Stimulated activated CD4-positive, alpha-beta T cell treated with anti-CD3 and anti-CD28 coated beads, Interleukin-15, amount 100 ng/mL, for 48 hours (primary cell): ENCODE results near the gene ERN2.
"Not testable (repeated sequence)": the region's sequence is repeated elsewhere in the genome, so short reads cannot be mapped to it uniquely, and the experiment has no call there.

Experiments used
- DNase-seq, 2 donors: peaks; one replicate each; pipeline ENCODE4 v3.0.0-alpha.2; 2020; ENCODE audit warnings: low read depth in 2 of 2

ERN2 gene

GRCh38 chr16:23712976-23713375 lies at the start of gene ERN2:
Gene ERN2, minus strand, starts transcription at chr16:23713222. Its CDS starts 35 bp downstream, at chr16:23713187.
- no peak for DNase-seq

GRCh38 chr16:23757937-23758619 lies 45.1 kb upstream of the ERN2 start:
- DNase-seq, result no peak

- DNase-seq, result no peak
Measured at GRCh38 chr16:23757116-23757515, 44.1 kb upstream of the ERN2 start.

GRCh38 chr16:23755484-23755809 lies 42.4 kb upstream of the ERN2 start:
- no peak for DNase-seq

- DNase-seq, result no peak
Measured at GRCh38 chr16:23754594-23755483, 41.8 kb upstream of the ERN2 start, which contains the start of gene CHP2. Gene CHP2, plus strand, starts transcription at chr16:23755026. Its CDS starts 24 bp downstream, at chr16:23755050.

- no peak for DNase-seq
Measured at GRCh38 chr16:23753908-23754593, 41.0 kb upstream of the ERN2 start.

- DNase-seq, result not testable (repeated sequence)
Measured at GRCh38 chr16:23751053-23751452, 38.0 kb upstream of the ERN2 start.

- DNase-seq, result no peak
Measured at GRCh38 chr16:23748630-23749029, 35.6 kb upstream of the ERN2 start.

GRCh38 chr16:23745263-23745662 lies 32.2 kb upstream of the ERN2 start:
- no peak for DNase-seq

- no peak for DNase-seq
Measured at GRCh38 chr16:23742766-23743165, 29.7 kb upstream of the ERN2 start.

- no peak for DNase-seq
Measured at GRCh38 chr16:23741675-23742303, 28.8 kb upstream of the ERN2 start.

- DNase-seq, result no peak
Measured at GRCh38 chr16:23739516-23739915, 26.5 kb upstream of the ERN2 start.

- not testable (repeated sequence) for DNase-seq
Measured at GRCh38 chr16:23737423-23738028, 24.5 kb upstream of the ERN2 start.

- no peak for DNase-seq
Measured at GRCh38 chr16:23734176-23734893, 21.3 kb upstream of the ERN2 start.

- no peak for DNase-seq
Measured at GRCh38 chr16:23729503-23730424, 16.7 kb upstream of the ERN2 start.

- DNase-seq, result no peak
Measured at GRCh38 chr16:23728112-23728477, 15.1 kb upstream of the ERN2 start.

- DNase-seq, result no peak
Measured at GRCh38 chr16:23726710-23727109, 13.7 kb upstream of the ERN2 start.

- no peak for DNase-seq
Measured at GRCh38 chr16:23724785-23725131, 11.7 kb upstream of the ERN2 start.

GRCh38 chr16:23724096-23724784 lies 11.2 kb upstream of the ERN2 start:
- no peak for DNase-seq
